Type B pancreatic cell (in vitro differentiated cells): ENCODE data around the gene SMYD3. TPM values are rescaled to one million over a fixed set of nuclear protein-coding genes. Genes with fewer than 3 reads are reported as not detected.

ENCODE experiments used
- DNase-seq: peaks from one replicate; pipeline ENCODE4 v3.0.0; 2021; ENCODE audit warnings: mixed read lengths; ENCODE audit not compliant: unreplicated experiment; ENCODE audit errors: extremely low spot score
- H3K27ac Mint-ChIP-seq: 2 replicates; pipeline ENCODE4 v1.8.0; 2021; ENCODE audit warnings: mild to moderate bottlenecking, mixed read lengths
- H3K27me3 Mint-ChIP-seq: 2 replicates; pipeline ENCODE4 v1.8.0; 2021; ENCODE audit warnings: mixed read lengths
- H3K36me3 Mint-ChIP-seq: 2 replicates; pipeline ENCODE4 v1.8.0; 2021; ENCODE audit warnings: mixed read lengths
- H3K4me1 Mint-ChIP-seq: one replicate; pipeline ENCODE4 v1.8.0; 2021; ENCODE audit warnings: mixed read lengths; ENCODE audit not compliant: unreplicated experiment
- H3K4me3 Mint-ChIP-seq: 2 replicates; pipeline ENCODE4 v1.8.0; 2021; ENCODE audit warnings: mild to moderate bottlenecking, mixed read lengths
- H3K9me3 Mint-ChIP-seq: 2 replicates; pipeline ENCODE4 v1.8.0; 2021; ENCODE audit warnings: mixed read lengths
- total RNA-seq: library from RNA; stranded (reverse); gene quantifications from 2 replicates; pipeline ENCODE4 v1.2.1, GENCODE V29; 2021; ENCODE audit warnings: low replicate concordance
- TF ChIP-seq, protein P1 (sequence below): fragments of 200-600 bp; sonication (generic); conservative IDR thresholded peaks from 2 replicates; pipeline ENCODE4 v1.5.0; 2021; ENCODE audit warnings: antibody characterized with exemption, mild to moderate bottlenecking

SMYD3 gene
- total RNA-seq, 1 donor from 2014 or later, result 19.4 TPM

DNA sequence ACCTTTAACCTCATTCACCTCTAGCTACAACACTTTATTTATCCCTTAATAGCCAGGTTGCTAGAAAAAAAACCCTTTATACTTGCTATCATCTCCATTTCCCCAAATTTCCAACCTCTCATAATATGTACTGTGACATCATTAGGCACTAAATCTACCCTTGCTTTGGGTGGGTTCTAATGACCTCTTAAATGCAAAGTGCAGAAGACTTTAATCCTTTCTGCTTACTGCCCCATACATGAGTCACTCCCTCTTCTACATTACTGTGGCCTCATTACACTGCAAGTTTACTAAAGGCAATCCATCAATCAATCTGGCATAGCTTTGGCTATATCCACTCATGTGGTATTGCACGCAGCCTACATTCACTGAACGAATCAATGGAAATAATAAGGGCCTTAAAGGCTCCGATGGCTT lies 353.3 kb downstream of the SMYD3 start:
- H3K4me1 Mint-ChIP-seq, result peaks cover 11% of the 10 kb centered on the region
- peaks cover 5% of the 10 kb centered on the region for H3K9me3 Mint-ChIP-seq
- DNase-seq, result no peak
- H3K27ac Mint-ChIP-seq, result no peak overlapping the region
- no peaks in the 10 kb centered on the region for H3K27me3 Mint-ChIP-seq
- no peak overlapping the region for H3K4me3 Mint-ChIP-seq
- TF ChIP-seq, protein P1, sequence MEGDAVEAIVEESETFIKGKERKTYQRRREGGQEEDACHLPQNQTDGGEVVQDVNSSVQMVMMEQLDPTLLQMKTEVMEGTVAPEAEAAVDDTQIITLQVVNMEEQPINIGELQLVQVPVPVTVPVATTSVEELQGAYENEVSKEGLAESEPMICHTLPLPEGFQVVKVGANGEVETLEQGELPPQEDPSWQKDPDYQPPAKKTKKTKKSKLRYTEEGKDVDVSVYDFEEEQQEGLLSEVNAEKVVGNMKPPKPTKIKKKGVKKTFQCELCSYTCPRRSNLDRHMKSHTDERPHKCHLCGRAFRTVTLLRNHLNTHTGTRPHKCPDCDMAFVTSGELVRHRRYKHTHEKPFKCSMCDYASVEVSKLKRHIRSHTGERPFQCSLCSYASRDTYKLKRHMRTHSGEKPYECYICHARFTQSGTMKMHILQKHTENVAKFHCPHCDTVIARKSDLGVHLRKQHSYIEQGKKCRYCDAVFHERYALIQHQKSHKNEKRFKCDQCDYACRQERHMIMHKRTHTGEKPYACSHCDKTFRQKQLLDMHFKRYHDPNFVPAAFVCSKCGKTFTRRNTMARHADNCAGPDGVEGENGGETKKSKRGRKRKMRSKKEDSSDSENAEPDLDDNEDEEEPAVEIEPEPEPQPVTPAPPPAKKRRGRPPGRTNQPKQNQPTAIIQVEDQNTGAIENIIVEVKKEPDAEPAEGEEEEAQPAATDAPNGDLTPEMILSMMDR, result no peak
- H3K36me3 Mint-ChIP-seq, result no peaks in the 10 kb centered on the region

DNA sequence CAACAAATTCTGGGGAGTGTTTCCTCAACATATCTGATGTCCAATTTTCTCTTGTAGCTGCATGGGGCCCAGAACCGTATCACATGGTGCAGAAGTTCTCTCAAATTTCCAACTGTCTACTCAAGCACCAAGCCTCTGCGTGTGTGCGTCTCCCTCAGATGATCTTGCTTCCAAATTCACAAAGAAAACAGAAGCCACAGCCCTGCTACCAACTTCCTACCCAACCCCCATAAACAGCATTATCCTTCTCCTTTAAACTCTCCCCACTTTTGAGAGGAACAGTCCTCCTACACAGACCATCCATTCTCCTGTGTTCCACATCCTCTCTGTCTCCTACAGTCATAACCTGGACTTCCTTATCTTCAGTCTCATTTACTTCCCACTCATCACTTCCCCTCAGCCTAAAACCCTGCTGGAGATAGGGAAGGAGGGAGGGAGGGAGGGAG lies 354.1 kb downstream of the SMYD3 start:
- H3K27me3 Mint-ChIP-seq, result no peaks in the 10 kb centered on the region
- TF ChIP-seq, protein P1, result no peak
- peaks cover 5% of the 10 kb centered on the region for H3K9me3 Mint-ChIP-seq
- peaks cover 11% of the 10 kb centered on the region for H3K4me1 Mint-ChIP-seq
- no peak overlapping the region for H3K27ac Mint-ChIP-seq
- H3K36me3 Mint-ChIP-seq, result no peaks in the 10 kb centered on the region
- DNase-seq, result no peak
- no peak overlapping the region for H3K4me3 Mint-ChIP-seq

DNA sequence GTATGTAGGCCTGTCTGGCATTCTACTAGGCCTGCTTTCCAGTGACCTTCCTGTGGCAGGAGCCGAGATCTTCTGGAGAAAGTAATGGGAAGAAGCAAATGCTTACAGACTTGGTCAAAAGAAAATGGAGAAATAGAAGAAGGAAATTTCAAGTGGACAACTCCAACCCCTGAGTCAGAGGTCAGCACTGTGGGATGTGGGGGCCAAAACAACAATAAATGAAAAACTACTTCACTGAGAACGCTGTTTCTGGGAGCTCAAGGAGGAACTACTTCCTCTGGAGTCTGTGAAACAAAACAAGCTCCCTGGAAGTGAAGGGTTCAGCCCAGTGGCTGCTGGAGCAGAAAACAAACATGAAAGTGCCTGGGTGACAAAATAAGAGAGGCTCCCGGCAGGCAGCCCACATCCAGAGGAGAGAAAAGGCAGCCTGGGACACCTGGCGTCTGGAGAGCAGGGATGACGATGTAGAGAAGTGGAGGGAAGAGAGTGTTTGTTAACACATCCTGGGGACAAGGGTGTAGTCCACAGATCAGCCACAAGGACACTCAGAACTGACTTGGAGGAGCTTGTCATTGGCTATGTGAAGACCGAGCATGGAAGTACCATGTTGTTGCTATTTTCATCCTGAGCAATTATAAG lies 355.2 kb downstream of the SMYD3 start:
- Mint-ChIP-seq H3K4me3 (no peak overlapping the region), H3K27me3 (no peaks in the 10 kb centered on the region), H3K27ac (peak overlapping the region; percentile 39), H3K4me1 (peaks cover 11% of the 10 kb centered on the region), H3K36me3 (no peaks in the 10 kb centered on the region), H3K9me3 (peaks cover 5% of the 10 kb centered on the region)
- no peak for DNase-seq
- TF ChIP-seq, protein P1, result no peak

DNA sequence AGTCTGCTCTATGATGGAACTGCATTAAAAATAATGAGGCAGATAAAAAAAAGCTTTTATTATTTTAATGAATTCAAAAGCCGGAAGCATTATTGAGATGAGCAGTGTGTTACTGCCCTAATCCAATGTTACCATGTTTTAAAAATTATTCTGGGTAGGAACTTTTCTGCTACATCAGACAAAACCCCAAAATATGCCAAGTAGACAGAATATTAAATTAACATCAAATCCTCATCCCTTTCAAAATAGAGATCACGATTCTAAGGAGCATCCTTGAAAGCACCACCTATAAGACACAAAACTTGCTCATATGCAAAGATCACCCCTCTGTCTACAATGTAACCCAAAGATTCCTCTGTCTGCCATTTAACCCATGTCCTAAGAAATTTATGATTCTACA lies 357.5 kb downstream of the SMYD3 start:
- no peak overlapping the region for H3K27ac Mint-ChIP-seq

DNA sequence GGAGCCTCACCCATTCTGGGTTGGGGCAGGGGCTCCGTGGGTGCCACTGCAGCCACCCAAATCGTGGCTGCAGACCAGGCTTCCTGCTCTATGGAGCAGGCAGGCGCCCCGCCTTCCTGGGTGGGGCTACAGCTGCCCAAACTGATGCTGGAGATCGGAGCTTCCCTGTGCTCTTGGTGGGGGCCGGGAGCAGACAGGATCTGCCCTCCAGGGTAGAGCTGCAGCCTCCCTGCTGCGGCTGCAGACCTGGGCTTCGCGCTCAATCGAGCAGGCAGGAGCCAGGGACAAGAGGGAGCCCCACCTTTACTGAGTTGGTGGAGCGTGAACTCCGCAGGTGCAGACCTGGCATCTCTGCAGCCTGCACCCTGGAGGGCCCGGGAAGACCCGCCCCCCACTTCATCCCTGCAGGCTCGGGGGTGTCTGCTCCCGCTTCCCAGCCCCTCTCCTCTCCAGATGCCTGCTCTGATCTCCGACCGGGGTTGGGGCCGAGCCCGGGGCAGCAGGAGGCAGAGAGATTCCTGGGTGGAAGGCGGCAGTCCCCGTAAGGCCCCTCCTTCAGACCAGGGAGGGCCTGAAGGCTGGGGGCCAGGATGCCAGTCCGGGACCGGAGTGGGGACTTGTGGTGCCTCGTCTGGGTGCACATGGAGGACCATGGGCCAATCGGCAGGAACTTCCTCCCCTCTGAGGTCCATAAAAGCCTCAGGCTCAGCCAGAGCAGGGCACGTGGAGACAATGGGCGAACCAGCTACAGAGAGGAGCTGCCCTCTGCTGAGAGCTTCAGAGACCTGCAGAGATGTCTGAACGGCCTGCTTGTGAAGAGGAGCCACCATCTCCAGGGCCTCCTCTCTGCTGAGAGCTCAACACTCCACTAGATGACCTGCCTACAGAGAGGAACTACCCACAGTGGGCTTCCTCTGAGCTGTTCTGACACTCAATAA lies 359.3 kb downstream of the SMYD3 start:
- Mint-ChIP-seq H3K9me3 (no peaks in the 10 kb centered on the region), H3K27ac (no peak overlapping the region), H3K4me1 (peaks cover under 1% of the 10 kb centered on the region), H3K4me3 (no peak overlapping the region), H3K27me3 (no peaks in the 10 kb centered on the region), H3K36me3 (no peaks in the 10 kb centered on the region)
- no peak for DNase-seq
- TF ChIP-seq, protein P1, result no peak

More for the DNA sequence above, 357.5 kb downstream of the SMYD3 start:
- Mint-ChIP-seq H3K36me3 (no peaks in the 10 kb centered on the region), H3K27me3 (no peaks in the 10 kb centered on the region), H3K4me3 (no peak overlapping the region), H3K9me3 (peaks cover 5% of the 10 kb centered on the region), H3K4me1 (peaks cover 11% of the 10 kb centered on the region)
- DNase-seq, result no peak
- TF ChIP-seq, protein P1, result no peak
